Psoas muscle (tissue), 8 donors: Measurements from ENCODE around the gene RIMS3. TPM values are rescaled to one million over a fixed set of nuclear protein-coding genes. Genes with fewer than 3 reads are reported as not detected.

Source experiments
- ATAC-seq, 4 donors: fragments of 200-7000 bp; cut with Tn5 transposase; one replicate each; pipeline ENCODE4 v1.9.1; 2020; ENCODE audit warnings: moderate library complexity in 3 of 4, mild to moderate bottlenecking in 2 of 4
- DNase-seq, 2 donors: peaks; one replicate each; pipeline ENCODE4 v3.0.0-alpha.2; 2020
- H3K27ac ChIP-seq: fragments of 200-600 bp; one replicate; pipeline ENCODE4 v1.8.0; 2022
- H3K27me3 ChIP-seq, 3 donors: fragments of 200-600 bp in 1 of 3; one replicate each; pipeline versions ENCODE4 v1.6.1 to v1.8.0; 2013 to 2022; ENCODE audit warnings: low read length in 2 of 3, mild to moderate bottlenecking in 2 of 3, moderate library complexity in 1 of 3; ENCODE audit not compliant: insufficient read depth in 3 of 3
- H3K36me3 ChIP-seq, 2 donors: fragments of 200-600 bp in 1 of 2; one replicate each; pipeline versions ENCODE4 v1.6.1 to v1.8.0; 2013 to 2022; ENCODE audit warnings: low read depth in 1 of 2, mild to moderate bottlenecking in 1 of 2, moderate library complexity in 1 of 2; ENCODE audit not compliant: insufficient read depth in 1 of 2
- H3K4me1 ChIP-seq: fragments of 200-600 bp; one replicate; pipeline ENCODE4 v1.8.0; 2022
- H3K4me3 ChIP-seq: fragments of 200-600 bp; one replicate; pipeline ENCODE4 v1.8.0; 2022; ENCODE audit warnings: mild to moderate bottlenecking
- H3K9me3 ChIP-seq: fragments of 200-600 bp; one replicate; pipeline ENCODE4 v1.8.0; 2022
- WGBS, 3 donors: extraction: QIAGEN DNeasy Blood & Tissue Kit; methylation state at CpG; one replicate each; pipeline versions ENCODE4 v1.1.6 to v1.1.7; 2013; 5-methylcytosine and 5-hydroxymethylcytosine counted together
- intact Hi-C, 2 donors: fragments of 100-400 bp; cut with DNase I; formaldehyde crosslinking; loops; one replicate each; pipeline versions ENCODE4 v1.11.0 to v1.14.2; 2022
- polyA plus RNA-seq, 3 donors: library from polyadenylated mRNA; stranded (reverse); fragments of 200-250 nt; gene quantifications; one replicate each; pipeline ENCODE4 v1.2.3, GENCODE V29; 2013
- total RNA-seq, 4 donors: library from RNA; stranded (reverse); fragmentation: NEBNext Ultra II Directional in 2 of 4; extraction: Animal tissue kit (Norgen Biotek cat#: 25700) in 2 of 4; gene quantifications; one replicate each; pipeline versions ENCODE4 v1.2.1 to v1.2.4, GENCODE V29; 2021 to 2023
- TF ChIP-seq, protein P1 (sequence below): fragments of 200-600 bp; IDR thresholded peaks from one replicate; pipeline ENCODE4 v1.8.0; 2022; ENCODE audit warnings: antibody characterized with exemption
- donor health status: healthy with polysubstance abuse.
- donor health status: DM: no; HTN: no; CAD: no; lungs with moderate emphysema.
- donor health status: Bipolar disorder and iron deficiency.
- donor health status: healthy.
- donor health status: DM: yes; HTN: yes; CAD: no.
- donor health status: DM: no; HTN: no; CAD: no.
- donor health status: DM: no; HTN: no; CAD: no.
- donor health status: DM: yes; HTN: yes; CAD: no.

The RIMS3 gene
- total and polyA plus RNA-seq, 7 donors, result 0.07 to 0.42 (median 0.31) TPM

DNA sequence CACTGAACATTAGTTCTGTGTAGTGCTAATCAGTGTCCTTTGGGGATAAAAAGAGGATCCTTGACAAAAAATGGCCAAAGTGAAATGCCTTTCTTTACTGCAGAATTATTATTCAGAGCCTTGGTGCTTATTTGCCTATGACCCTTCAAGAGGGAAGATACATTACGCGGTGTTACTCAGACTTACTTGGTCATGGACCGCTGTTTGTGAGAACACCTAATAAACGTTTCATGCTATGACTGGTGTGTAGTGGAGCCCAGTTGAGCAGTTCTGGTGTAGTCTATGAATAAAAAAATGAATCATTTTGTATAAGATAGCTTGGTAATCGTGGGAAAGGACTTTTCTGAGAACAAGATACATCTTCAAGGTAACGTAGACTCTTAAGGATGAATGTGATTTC, 34.3 kb upstream of the RIMS3 start:
- Histone ChIP-seq H3K36me3 (no peaks in the 10 kb centered on the region), H3K27ac (peak overlapping the region; percentile 48), H3K4me1 (peaks cover 35% of the 10 kb centered on the region), H3K27me3 (no peaks in the 10 kb centered on the region), H3K4me3 (no peak overlapping the region), H3K9me3 (no peaks in the 10 kb centered on the region)
- TF ChIP-seq, protein P1, sequence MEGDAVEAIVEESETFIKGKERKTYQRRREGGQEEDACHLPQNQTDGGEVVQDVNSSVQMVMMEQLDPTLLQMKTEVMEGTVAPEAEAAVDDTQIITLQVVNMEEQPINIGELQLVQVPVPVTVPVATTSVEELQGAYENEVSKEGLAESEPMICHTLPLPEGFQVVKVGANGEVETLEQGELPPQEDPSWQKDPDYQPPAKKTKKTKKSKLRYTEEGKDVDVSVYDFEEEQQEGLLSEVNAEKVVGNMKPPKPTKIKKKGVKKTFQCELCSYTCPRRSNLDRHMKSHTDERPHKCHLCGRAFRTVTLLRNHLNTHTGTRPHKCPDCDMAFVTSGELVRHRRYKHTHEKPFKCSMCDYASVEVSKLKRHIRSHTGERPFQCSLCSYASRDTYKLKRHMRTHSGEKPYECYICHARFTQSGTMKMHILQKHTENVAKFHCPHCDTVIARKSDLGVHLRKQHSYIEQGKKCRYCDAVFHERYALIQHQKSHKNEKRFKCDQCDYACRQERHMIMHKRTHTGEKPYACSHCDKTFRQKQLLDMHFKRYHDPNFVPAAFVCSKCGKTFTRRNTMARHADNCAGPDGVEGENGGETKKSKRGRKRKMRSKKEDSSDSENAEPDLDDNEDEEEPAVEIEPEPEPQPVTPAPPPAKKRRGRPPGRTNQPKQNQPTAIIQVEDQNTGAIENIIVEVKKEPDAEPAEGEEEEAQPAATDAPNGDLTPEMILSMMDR, result no peak
- DNase-seq (no peak), ATAC-seq (peak in 2 of 4 donors; percentile 50 to 59)
- intact Hi-C loops, result no loop called here
- WGBS, 3 donors, result 81 to 88% (median 81%) methylated on average over 6 of the region's 6 CpGs

DNA sequence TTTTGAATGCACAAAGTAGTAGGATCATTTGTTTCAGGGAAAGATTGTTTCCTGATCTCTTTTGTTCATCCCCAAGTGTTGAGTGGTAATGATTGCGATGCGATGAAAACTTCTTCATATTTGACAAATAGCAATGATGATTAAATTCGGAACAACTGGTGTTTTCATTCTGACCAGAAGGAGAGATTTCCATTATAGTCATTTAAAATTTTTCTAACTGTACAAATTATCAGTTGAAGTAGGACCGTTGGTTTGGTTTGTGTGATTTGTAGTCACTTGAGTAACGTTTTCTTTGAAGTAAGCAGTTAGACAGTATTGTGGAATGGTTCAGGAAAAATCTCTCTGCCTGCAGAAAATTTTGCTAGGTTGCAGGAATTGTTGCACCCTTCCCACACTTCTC, 32.0 kb upstream of the RIMS3 start:
- Histone ChIP-seq H3K4me3 (no peak overlapping the region), H3K4me1 (peaks cover 36% of the 10 kb centered on the region), H3K9me3 (no peaks in the 10 kb centered on the region), H3K36me3 (no peaks in the 10 kb centered on the region), H3K27ac (no peak overlapping the region), H3K27me3 (no peaks in the 10 kb centered on the region)
- DNase-seq (no peak), ATAC-seq (no peak)
- intact Hi-C loops, result no loop called here
- TF ChIP-seq, protein P1, result no peak
- 80 to 89% (median 81%) methylated on average over 5 of the region's 5 CpGs for WGBS, 3 donors

DNA sequence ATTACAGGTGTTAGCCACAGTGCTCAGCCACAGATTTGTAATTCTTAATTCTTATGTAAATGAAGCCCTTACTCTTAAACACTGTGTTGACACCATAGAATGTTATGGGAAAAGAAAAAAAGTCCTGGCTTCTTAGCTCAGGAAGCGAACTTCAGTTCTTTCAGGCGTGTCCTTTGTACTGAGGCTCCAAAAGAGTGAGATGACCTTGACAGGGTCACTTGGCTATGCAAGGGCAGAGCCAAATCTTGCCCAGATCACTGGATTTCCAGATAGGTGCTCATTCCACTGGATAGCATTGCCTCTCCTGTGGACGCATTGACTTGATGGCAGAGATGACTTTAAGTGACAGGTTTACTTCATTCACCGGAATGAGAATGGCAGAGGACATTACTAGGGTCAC, 30.8 kb upstream of the RIMS3 start:
- TF ChIP-seq, protein P1, result no peak
- intact Hi-C loops, result no loop called here
- Histone ChIP-seq H3K4me1 (peaks cover 37% of the 10 kb centered on the region), H3K36me3 (no peaks in the 10 kb centered on the region), H3K27ac (no peak overlapping the region), H3K4me3 (no peak overlapping the region), H3K27me3 (no peaks in the 10 kb centered on the region), H3K9me3 (no peaks in the 10 kb centered on the region)
- ATAC-seq (no peak), DNase-seq (no peak)
- WGBS, 3 donors, result 86 to 91% (median 87%) methylated on average over 4 of the region's 4 CpGs

DNA sequence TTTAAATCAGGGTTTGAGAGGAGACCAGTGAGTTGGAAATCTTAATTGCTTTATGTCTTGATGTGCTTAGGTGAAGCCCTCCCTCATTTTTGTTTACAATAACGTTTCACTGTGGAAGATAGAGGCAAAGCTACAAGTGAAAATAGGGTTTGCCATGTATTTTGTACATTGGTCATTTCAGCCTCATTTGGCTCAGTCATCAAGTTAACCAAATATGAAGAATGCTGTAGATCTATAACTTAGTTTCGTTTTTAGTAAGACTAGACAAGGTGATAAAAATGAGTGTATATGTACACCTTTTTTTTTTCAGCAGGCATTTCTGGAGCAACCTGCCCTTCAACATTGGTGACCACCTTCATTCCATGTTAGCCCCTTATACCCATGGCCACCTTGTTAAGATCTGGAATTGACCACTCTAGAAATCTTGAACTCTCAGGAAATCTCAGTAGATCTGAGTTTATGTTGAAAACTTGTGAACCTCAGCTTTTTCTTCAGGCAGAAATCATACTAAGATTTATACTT, 28.9 kb upstream of the RIMS3 start:
- H3K27ac ChIP-seq, result no peak overlapping the region

More for the DNA sequence above, 28.9 kb upstream of the RIMS3 start:
- no peaks in the 10 kb centered on the region for H3K9me3 ChIP-seq
- no peaks in the 10 kb centered on the region for H3K27me3 ChIP-seq
- no peak for DNase-seq
- 64 to 79% (median 68%) methylated on average over 2 of the region's 2 CpGs for WGBS, 3 donors
- H3K36me3 ChIP-seq, result no peaks in the 10 kb centered on the region
- no peak for ATAC-seq
- peaks cover 32% of the 10 kb centered on the region for H3K4me1 ChIP-seq
- TF ChIP-seq, protein P1, result no peak
- no peak overlapping the region for H3K4me3 ChIP-seq
- intact Hi-C loops, result no loop called here
